GM21786 (cell line): ENCODE measurements around the gene PLXDC1.

Experiments used
- ATAC-seq: cut with Tn5 transposase; IDR thresholded peaks from one replicate; pipeline ENCODE4 v1.9.1; 2021; ENCODE audit not compliant: unreplicated experiment

The PLXDC1 gene

DNA sequence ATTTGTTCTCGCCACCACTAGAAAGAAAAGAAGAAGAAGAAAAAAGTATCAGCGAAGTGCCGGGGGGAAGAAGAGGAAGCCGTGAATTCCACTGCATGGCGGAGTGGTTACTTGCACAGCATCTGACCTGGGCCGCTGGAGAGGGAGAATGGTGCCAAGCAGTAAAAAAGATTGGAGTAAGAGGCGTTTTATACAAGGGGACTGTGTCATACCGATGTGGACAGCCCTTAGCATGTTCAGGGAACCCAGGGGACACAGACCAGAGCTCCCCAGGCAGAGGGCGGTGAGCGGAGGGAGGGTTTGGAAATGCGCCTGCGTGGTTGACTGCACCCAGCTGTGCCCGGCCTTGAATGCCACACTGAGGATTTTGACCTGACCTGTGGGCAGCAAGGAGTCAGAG is 52.8 kb downstream of the PLXDC1 start:
- no peak for ATAC-seq

DNA sequence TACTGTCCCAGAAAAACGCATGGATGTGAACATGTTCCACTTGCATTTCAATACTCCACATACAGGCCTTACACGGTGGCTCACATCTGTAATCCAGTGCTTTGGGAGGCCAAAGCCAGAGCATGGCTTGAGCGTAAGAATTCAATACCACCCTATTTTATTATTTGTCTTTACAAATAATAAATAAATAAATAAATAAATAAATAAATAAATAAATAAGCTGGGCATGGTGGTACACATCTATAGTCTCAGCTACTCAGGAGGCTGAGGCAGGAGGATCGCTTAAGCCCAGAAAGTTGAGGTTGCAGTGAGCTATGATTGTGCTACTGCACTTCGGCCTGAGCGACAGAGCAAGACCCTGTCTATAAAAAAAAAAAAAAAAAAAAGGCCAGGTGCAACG is 53.9 kb downstream of the PLXDC1 start:
- no peak for ATAC-seq

DNA sequence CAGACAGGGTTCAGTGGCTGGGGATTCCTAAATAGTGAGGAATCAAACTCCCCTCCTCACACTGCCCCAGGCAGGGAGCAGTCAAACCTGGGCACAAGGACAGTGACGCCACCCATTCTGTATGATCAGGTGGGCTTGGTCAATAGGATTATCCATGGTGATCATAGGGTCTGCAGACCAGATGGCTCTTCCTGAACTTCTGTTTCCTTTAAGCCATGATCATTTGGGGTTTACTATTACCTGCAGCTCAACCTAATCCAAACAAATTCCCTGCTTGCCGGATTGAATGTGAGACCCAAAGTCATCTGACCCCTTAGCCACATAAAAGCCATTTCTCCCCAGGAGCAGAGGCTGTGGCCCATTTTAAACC is 54.3 kb downstream of the PLXDC1 start:
- no peak for ATAC-seq

DNA sequence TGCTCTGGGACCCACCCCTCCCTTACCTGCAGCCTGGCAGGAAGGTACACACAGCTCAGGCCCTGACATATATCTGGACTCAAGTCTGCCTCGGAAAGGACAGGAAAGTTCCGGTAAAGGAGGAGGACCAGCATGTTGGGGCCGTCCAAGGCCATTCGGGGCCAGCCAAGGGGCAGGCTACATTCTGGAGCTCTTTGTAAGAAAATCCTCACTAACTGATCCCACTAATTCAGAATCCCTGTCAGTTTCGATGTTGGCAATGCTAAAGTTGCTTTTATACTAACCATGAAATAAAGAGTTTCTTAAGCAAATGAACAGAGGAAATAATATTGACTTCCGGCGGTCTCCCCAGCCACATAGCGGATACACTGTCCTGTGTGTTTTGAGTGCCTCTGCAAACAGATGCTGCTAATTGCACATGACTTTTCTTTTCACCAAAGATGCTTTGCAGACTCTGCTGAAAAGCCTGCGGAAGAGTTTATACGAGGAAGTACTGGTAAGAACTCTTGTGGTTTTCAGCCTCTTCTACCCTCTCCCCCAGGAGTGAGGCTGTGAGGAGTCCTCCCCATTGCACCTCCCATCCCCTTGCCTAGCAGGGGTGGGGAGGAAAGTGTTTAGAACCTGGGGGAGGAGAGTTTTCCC is 54.8 kb downstream of the PLXDC1 start:
- no peak for ATAC-seq

DNA sequence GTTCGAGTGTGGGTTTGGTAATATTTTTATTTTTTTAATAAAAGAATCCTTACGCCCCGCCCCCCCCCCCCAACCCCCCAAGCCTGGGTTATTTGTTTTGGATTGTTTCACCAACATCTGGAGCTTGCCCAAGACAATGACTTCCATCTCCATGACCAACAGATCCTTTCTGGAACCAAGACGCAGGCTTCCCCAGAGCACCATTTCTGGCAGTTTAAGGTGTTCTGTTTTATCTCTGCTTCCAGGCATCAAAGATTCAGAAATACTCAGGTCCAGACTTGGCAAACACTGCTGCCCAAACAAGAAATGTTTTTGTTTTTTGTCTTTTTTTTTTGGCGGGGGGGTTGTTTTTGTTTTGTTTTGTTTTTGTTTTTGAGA is 56.1 kb downstream of the PLXDC1 start:
- ATAC-seq, result no peak

DNA sequence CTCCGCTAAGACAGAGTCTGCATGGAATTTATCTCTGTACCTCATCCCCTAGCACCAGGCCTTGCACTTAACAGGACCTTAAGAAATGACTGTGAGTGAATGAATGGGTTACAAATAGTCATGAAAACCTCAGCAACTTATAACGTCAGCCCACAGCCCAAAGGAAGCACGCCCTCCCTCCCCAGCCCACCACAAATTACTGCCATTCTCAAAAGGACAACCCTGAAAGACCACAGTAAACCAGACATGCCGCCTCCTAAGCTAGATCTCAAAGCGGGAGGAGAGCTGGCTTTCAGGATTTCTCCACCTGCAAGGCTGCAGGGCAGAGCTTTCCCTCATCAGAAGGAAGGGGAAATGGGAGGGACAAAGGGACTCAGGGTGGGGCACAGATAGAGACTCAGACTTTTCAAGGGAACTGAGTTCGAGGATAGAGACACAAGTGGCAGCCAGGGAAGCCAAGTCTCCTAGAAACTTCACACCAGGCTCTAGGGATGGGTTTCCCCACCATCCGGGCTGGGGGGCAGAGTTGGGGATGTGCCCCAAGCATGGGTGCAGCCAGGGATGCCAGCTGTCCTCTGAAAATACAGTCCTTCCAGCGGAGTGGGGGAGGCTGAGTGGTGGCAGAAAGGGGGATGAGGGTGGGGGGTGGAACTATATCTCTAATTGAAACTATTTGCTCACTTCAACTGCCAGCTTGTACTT is 56.7 kb downstream of the PLXDC1 start:
- no peak for ATAC-seq

DNA sequence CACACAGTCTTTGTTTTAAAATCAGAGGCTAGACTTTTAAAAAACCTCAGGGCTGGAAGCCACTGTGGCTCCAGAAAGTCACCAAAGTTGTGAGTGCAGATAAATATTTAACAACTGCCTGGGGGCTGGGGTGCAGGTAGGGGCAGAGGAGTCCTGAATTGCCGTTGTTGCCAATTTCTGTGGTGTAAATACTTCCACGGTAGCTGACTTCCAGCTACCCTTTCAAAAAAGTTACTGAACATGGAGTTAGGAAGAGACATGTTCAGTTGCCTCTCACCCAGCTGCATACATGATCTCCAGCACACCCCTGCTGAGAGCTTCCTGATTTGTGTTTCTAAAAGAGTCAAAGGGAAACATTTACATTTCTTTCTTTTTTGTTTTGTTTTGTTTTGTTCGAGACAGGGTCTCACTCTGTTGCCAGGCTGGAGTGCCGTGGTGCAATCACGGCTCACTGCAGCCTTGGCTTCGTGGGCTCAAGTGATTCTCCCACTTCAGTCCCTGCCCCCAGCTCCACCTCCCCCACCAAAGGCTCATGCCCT is 58.7 kb downstream of the PLXDC1 start:
- no peak for ATAC-seq

DNA sequence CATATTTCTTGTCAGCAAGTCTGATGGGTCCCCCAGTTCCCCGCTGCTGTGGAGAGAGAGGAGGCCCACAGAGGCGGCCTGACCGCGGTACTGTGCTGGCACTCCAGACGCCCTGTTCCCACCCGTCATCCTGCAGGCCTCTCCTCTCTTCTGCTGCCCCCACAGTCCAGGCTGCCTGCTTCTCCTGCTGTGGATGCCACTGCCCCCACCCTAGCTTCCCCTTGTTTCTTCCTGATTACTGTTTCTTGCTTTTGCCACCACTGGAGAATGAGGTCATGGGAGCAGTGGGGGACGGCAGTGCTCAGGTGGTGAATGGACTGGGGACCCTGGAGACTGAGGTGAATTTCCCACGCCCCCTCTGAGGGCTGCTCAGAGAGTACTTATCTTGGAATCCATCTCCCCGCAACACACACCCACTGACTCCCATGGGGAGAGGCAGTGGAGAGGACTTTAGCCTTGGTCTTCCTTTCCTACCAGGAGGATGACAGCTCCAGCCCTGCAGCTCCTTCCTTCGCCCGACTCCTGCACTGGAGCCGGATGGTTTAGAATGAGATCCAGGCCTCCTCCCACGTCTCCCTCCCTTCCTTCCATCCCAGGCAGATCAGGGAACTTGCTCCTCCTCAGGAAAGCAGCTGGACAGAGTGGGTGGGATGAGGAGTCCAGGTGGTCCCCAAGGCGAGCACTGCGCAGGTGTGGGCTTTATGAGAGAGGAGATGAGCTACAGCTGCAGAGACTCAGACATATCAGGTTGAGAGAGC is 60.4 kb downstream of the PLXDC1 start:
- no peak for ATAC-seq

DNA sequence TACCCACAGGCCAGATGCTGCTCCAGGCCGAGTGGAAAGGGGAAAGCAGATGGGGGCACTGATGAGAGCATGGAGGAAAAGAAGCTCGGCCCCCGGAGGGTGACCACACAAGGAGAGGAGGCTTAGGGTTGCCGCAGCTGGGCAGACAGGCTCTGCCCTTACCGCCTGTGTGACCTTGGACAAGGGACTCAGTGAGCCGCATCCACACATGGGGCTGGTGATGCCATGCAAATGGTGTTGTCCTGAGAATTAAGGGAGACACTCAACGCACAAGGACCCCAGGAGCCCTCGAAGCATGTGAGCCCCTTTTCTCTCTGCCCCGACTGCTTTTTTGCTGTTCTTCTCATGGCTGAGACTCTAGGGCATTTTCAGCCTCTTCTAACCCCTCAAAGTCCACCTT is 61.0 kb downstream of the PLXDC1 start:
- ATAC-seq, result no peak

DNA sequence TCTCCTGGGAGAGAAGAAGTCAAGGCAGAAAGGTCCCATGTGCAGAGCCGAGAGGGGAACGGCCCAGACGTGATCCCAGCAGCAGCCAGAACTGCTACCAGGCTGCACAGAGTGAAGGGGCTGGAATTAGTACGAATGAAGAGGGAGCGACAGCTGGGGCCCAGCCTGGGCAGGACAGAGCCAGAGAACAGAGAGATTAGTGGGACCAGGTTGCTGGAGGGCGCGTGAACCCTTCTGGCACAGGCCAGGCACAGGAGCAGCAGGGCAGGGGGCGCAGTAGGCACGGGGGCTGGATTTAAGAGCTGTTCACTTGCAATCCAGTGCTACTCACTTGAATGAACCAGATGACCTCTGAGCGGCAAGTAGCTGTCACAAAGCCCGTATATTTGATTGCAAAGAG is 66.9 kb downstream of the PLXDC1 start:
- ATAC-seq, result no peak

DNA sequence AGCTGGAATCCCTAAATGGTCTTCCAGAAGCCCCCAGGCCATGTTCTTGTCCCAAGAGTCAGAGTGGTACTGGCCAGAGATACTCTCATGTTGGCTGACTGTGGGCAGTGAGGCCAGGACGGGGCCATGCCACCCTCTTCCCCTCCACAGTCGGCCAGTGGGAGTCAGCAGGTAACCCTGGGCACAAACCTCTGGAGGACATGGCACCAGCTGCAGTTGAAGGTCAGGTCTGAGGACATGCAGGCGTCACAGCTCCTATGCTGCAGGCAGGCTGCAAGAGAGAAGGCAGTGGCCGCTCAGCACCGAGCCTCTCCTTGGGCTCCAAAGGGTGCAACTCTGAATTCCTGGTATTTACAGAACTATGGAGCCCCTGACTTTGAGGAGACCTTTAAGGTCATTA is 68.2 kb downstream of the PLXDC1 start:
- ATAC-seq, result no peak

DNA sequence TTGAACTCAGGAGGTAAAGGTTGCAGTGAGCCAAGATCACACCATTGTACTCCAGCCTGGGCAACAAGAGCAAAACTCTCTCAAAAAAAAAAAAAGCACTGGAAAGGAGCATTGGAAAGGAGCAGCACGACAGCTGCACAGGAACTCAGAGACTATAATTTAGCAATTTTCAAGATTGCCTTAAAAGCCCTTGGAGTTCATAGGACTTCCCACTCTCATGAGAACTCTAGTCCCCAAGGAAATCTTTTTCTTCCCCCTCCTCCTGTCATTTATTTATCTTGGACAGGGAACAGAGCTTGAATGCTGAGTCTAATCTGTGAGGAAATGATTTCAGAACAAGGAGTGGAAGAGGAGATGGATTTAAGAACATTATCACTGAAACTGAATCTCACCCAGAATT is 69.0 kb downstream of the PLXDC1 start:
- ATAC-seq, result no peak

DNA sequence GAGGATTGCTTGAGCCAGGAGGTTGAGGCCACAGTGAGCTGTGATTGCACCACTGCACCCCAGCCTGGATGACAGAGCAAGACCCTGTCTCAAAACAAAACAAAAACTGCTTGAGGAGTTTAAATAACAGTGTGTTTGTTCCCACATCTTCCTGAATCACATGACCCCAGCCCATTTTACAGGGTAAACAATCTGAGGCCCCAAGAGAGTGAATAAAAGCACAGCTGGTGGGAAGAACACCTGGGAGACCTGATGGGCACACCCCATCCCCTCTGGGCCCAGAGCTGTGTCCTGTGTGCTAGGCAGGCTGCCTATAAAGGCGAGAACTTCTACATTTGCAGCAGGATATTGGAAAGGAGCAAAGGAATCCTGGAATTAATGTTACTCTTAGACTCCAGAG is 69.6 kb downstream of the PLXDC1 start:
- ATAC-seq, result no peak

DNA sequence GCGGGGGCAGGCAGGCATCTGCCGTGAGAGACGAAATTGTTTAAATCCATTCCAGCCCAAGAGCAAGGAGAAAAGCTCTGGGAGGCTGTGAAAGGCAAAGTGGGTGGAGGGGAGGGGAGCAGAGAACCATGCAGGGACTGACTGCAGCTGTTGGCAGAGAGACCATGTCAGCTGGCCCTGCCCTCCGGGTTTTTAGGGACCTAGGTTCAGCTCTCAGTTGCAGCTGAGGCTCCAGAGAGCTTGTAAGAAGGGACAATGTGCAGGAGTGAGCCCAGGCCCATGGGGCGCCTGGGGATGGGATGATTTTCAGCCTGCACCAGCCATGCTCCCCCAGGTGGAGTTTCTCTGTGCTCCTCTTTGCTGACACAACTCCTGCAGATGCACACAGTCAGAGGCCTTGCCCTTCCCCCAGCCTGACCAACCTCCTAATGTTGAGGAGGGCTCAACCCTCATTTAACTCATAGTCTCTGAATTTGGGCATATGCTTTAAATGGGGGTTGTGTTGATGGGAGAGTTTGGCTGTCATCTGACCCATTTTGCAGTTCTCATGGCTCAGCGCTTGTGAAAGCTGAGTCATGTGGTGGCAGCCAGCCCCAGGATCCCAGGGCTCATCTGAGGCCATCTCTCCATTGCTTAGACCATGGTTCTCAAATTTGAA is 70.9 kb downstream of the PLXDC1 start:
- no peak for ATAC-seq

DNA sequence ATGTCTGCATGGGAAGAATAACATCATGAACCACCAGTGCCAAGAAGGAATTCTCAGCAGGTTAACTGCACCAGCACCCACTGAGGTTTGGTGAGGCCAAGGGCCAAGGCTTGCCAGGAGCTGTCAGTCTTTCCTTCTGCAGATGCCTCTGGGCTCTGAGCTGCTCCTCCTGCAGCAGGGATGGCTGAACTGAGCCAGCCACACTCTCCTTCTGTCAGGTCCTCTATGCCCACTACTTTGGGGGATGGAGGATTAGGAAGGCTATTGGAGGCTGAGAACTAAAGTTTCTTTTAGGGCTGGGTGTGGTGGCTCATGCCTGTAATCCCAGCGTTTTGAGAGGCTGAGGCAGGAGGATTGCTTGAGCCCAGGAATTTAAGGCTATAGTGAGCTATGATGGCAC is 71.6 kb downstream of the PLXDC1 start:
- no peak for ATAC-seq

DNA sequence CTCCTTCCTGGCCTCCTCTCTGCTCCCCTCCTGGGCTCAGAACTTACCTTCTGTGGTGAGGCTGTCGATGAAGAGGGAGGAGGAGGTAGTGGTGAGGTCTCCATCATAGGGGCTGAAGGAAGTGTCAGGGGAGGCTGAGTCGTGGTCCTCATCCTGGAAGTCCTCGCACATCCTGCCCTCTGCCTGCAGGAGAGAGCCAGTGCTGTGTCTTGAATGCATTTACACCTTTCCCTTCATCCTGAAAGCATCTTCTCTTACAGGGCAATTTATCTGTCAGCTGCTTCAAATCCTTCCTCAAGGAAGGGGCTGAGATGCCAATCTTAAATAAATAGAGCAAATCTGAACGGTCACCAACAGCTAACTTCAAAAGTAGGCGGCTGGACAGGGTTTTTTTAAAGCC is 73.6 kb downstream of the PLXDC1 start:
- ATAC-seq, result no peak

DNA sequence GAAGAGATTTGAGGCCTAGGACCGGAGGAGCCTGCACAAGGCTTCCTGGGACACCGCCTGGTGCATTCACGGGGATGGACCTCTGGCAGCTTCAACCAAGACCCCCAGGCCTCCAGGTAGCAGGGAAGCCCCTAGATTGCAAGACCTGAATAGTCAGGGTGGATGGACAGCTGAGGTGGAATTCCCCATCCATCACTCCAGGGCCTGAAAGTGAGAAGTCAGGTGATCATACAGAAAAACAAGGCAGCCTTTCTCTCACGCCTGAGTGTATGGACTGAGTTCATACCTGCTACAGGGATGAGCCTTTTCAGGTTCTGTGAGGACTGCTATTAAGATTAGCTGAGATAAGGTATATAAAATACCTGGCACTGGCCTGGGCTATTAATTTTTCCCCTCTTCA is 74.2 kb downstream of the PLXDC1 start:
- ATAC-seq, result no peak

DNA sequence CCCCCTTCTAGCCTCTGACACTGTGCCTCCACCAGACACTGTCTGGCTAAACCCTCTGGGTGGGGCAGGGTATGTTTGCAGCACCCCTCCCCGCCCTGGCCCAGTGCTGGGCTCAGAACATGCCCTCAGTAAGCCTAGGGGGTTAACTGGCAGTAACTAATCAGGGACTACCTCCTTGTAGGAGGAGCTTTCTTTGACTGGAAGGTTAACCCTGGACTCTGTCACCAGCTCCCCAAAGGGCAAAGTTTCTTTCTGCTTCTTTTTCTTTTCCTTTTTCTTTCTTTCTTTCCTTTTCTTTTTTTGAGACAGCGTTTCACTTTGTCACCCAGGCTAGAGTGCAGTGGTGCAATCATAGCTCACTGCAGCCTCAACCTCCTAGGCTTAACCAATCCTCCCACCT is 76.8 kb downstream of the PLXDC1 start:
- no peak for ATAC-seq

DNA sequence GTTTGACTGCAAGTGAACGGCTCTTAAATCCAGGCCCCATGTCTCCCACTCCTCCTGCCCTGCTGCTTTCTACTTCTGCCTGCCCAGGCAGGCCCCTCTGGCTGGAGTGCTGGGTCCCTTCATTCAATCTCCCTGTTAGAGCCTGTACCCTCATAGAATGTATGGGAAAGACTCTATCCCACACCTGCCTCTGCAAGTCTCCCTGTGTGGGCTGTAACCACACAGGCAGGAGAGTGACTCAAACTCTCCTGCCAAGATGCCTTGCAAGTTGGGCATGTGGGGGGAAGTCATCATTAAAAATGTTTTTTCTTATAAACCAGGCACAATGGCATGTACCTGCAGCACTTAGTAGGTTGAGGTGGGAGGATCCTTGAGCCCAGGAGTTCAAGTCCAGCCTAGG is 77.5 kb downstream of the PLXDC1 start:
- ATAC-seq, result no peak

DNA sequence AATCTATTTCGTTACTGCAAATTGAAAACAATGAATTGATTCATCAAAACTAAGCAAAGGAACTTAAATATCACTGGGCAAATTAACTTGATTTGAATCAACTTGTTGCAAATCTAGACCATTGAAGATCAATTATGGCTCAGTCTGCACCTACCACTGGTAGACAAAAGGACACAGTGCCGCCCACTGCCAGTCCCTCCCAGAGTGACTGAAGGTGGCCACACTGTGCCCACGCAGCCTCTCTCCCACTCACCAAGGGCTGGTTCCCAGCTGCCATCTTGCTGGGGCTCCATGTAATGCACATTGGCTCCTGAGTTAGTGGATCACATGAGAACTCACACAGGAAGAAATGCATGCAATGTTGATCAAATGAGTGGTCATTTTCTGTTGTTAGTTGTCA is 78.1 kb downstream of the PLXDC1 start:
- ATAC-seq, result no peak

DNA sequence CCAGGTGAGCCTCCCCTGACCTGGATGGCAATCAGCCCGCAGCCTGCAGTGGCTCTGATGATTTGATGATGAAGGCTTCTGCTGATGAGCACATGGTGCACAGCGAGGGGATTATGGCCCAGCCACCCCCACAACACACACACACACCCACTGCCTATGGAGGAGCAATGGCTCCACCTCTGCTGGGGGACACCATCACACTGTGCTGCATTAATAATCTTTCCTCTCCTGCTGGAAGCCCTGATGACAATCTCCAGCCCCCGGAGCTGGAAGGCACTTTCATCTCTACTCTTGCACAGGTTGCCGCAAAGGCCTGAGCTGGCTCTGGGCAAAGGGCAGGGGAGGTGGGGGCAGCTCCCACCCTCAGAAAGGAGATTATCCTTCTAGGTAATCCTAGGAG is 79.9 kb downstream of the PLXDC1 start:
- ATAC-seq, result no peak
